GM18507 (cell line): ENCODE data around the gene BCL11B.

Experiments
- DNase-seq: peaks from one replicate; pipeline ENCODE4 v3.0.0; 2011; ENCODE audit warnings: low read depth; ENCODE audit not compliant: insufficient read length; ENCODE audit errors: extremely low spot score
- FAIRE-seq: peaks from 2 replicates; lab custom pipeline; 2011; peaks lifted over from hg19 to GRCh38; lab: Jason Lieb, UNC

The BCL11B gene

GRCh38 chr14:99270458-99271220 lies 1.4 kb downstream of the BCL11B start:
- DNase-seq: no peak
- FAIRE-seq: no peak

- FAIRE-seq (no peak), DNase-seq (no peak)
Measured at GRCh38 chr14:99268810-99269707, 2.9 kb downstream of the BCL11B start.

GRCh38 chr14:99267837-99268781 lies 3.9 kb downstream of the BCL11B start:
- DNase-seq (no peak), FAIRE-seq (no peak)

- no peak for DNase-seq
- no peak for FAIRE-seq
Measured at GRCh38 chr14:99267381-99267780, 4.6 kb downstream of the BCL11B start.

GRCh38 chr14:99266181-99267178 lies 5.5 kb downstream of the BCL11B start:
- DNase-seq (no peak), FAIRE-seq (peak; percentile 85)

- FAIRE-seq (no peak), DNase-seq (no peak)
Measured at GRCh38 chr14:99265571-99265970, 6.4 kb downstream of the BCL11B start.

- no peak for DNase-seq
- no peak for FAIRE-seq
Measured at GRCh38 chr14:99264691-99265450, 7.1 kb downstream of the BCL11B start.

- FAIRE-seq: no peak
- no peak for DNase-seq
Measured at GRCh38 chr14:99263564-99264330, 8.2 kb downstream of the BCL11B start.

- no peak for DNase-seq
- no peak for FAIRE-seq
Measured at GRCh38 chr14:99262977-99263448, 9.0 kb downstream of the BCL11B start.

- FAIRE-seq (no peak), DNase-seq (no peak)
Measured at GRCh38 chr14:99261912-99262787, 9.8 kb downstream of the BCL11B start.

- FAIRE-seq (no peak), DNase-seq (no peak)
Measured at GRCh38 chr14:99260587-99261551, 11.1 kb downstream of the BCL11B start.

GRCh38 chr14:99260116-99260515 lies 11.9 kb downstream of the BCL11B start:
- no peak for FAIRE-seq

GRCh38 chr14:99258876-99259726 lies 12.9 kb downstream of the BCL11B start:
- DNase-seq (no peak), FAIRE-seq (no peak)

More at GRCh38 chr14:99260116-99260515, 11.9 kb downstream of the BCL11B start:
- DNase-seq: no peak

- FAIRE-seq: no peak
- DNase-seq: no peak
Measured at GRCh38 chr14:99258341-99258861, 13.6 kb downstream of the BCL11B start.
